ENCODE results near the gene PUM2. TPM values are rescaled to one million over a fixed set of nuclear protein-coding genes. Genes with fewer than 3 reads are reported as not detected.
"Not testable (repeated sequence)": the region's sequence is repeated elsewhere in the genome, so short reads cannot be mapped to it uniquely, and the experiment has no call there.

Gene PUM2
- total RNA-seq, 1 donor = 88.9 TPM

DNA sequence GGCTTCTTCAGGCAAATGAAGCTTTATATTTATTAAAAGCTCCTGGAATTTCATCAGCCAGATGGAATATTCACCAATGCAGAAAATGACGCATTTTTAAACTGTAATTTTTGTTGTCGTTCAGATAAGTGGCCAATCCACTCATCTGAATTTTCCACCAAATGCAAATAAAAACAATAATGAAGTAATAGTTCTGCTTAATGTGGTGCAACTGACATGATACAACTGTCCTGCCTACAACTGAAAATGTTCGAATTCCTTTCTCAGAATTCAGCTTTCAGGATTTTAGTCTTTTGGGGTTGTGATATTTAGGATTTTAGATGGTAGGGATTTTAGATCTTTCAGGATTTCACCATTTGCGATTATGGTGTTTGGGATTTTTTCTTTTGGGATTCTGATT lies 27.1 kb upstream of the PUM2 start:
- no peaks in the 10 kb centered on the region for H3K9me3 ChIP-seq (ENCODE audit: low read depth, low read length)
- no peaks in the 10 kb centered on the region for H3K4me1 ChIP-seq (ENCODE audit: insufficient read depth, low read length)
- H3K27me3 ChIP-seq (ENCODE audit: insufficient read depth, low read length) = no peaks in the 10 kb centered on the region
- no peak overlapping the region for H3K4me3 ChIP-seq (ENCODE audit: low read length)

DNA sequence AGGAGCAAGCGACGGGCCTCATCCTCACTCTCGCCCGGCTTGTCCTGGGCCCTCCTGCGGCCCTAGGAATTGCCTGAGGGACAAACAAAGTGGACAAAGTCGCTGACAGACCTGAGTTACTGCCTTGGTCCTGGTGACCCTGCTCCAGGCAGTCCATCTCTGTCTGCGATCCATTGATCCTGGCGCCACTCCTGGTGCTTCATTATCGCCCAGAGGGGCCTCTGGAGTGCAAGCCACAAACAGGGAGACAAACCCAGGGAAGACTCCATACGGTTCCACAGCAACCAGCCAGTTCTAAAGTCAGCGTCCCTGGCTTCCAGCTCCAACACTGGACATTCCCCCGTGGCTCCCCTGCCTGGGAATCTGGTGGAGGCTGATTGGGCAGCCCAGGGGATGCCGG lies 24.3 kb upstream of the PUM2 start:
- H3K9me3 ChIP-seq (ENCODE audit: low read depth, low read length); H3K27me3 ChIP-seq (ENCODE audit: insufficient read depth, low read length); H3K4me3 ChIP-seq (ENCODE audit: low read length); H3K4me1 ChIP-seq (ENCODE audit: insufficient read depth, low read length): not testable (repeated sequence)

DNA sequence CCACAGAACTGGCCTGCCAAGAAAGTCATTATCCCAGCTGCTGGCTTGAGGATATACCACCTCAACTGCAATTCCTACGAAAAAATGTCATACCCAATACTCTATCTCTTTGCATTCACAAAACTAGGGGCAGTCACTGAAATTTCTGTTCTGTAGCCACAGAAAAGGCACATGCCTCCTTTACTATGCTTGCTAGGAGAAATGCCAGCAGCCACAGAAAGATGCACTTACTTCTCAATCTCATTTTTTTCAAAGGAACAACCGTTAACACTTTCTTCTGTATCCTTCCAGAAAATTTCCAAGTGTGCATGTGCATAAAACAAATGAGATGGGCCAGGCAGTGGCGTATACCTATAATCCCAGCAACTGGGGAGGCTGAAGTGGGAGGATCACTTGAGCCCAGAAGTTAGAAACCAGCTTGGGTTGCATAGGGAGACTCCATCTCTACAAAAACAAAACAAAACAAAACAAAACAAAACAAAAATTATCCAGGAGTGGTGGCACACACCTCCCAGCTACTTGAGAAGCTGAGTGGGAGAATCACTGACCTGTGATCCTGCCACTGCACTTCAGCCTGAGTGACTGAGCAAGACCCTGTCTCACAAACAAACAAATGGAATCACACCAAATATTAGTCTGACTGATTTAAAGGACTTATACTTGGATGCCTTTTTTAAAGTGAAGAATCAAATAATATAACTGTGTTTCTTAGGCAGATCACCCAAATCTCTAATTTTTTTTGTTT lies 22.4 kb upstream of the PUM2 start:
- H3K9me3 ChIP-seq (ENCODE audit: low read depth, low read length) = no peaks in the 10 kb centered on the region
- no peaks in the 10 kb centered on the region for H3K4me1 ChIP-seq (ENCODE audit: insufficient read depth, low read length)
- no peak overlapping the region for H3K4me3 ChIP-seq (ENCODE audit: low read length)
- H3K27me3 ChIP-seq (ENCODE audit: insufficient read depth, low read length) = peaks cover 10% of the 10 kb centered on the region

DNA sequence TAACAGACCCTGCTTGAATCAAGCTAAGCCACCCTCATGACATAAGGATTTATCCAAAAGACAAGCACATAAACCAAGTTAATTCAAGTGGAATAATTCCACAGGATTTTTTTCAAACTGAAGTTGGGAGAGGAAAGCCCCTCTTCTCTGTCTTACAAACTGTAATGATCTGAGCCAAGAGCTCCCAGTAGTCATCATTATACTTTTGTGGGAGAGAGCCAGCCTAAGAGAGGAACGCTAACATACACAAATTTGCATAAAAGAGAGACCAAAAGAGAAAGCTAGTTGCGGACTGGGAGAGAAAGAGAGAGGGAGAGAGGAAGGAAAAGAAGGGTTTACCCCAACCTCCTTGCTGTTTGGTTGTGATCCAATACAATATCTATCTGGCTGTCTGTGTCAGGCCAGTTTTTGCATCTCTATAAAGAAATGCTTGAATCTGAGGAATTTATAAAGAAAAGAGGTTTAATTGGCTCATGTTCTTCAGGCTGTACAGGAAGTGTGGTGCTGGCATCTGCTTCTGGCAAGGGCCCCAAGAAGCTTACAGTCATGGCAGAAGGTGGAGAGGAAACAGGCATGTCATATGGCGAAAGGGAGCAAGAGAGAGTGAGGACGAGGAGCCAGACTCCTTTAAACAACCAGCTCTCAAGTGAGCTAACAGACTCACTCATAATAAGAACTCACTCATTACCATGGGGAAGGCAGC lies 20.8 kb upstream of the PUM2 start:
- no peaks in the 10 kb centered on the region for H3K9me3 ChIP-seq (ENCODE audit: low read depth, low read length)
- no peak overlapping the region for H3K4me3 ChIP-seq (ENCODE audit: low read length)
- H3K4me1 ChIP-seq (ENCODE audit: insufficient read depth, low read length) = no peaks in the 10 kb centered on the region
- peaks cover 10% of the 10 kb centered on the region for H3K27me3 ChIP-seq (ENCODE audit: insufficient read depth, low read length)

DNA sequence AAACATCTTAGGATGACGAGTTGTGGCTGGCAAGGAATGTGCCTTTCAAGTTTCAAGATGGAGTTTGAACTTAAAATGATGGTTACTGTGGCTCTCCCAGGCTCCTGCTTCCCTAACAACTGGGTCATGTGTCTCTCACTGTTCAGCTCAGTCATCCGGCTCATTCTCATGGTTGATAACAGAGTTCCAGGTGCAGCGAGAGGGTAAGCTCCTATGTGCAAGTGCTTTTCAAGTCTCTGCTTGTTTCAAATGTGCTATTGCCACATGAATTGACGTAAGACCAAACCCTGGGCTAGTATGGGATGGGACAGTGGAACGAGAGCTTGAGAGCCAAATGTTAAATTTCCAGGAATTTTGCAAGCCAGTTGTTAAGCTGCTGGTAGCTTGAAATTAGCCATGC lies 19.5 kb upstream of the PUM2 start:
- Histone ChIP-seq H3K4me3 (ENCODE audit: low read length) (no peak overlapping the region), H3K4me1 (ENCODE audit: insufficient read depth, low read length) (peaks cover under 1% of the 10 kb centered on the region), H3K9me3 (ENCODE audit: low read depth, low read length) (no peaks in the 10 kb centered on the region), H3K27me3 (ENCODE audit: insufficient read depth, low read length) (peaks cover 10% of the 10 kb centered on the region)

DNA sequence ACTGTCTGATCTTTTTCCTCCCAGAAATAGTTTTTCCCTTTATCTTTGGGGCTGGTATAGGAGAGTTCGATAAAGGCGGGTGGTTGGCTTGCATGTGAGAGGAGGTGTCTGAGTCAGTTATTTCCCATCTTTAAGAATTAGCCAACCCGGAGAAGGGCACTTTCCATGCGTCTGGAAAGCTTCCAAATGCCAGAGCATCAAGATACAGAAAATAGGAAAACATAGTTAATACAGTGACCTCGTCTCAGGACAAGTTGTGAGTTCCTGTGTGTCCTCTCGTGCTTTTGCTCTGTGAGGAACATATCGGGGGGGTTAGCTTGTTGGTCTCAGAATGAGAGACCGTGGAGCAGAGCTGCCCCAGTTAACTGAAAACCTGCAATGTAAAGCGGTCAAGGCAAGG lies 18.7 kb upstream of the PUM2 start:
- peaks cover 10% of the 10 kb centered on the region for H3K27me3 ChIP-seq (ENCODE audit: insufficient read depth, low read length)
- H3K9me3 ChIP-seq (ENCODE audit: low read depth, low read length) = no peaks in the 10 kb centered on the region
- no peak overlapping the region for H3K4me3 ChIP-seq (ENCODE audit: low read length)
- peaks cover 3% of the 10 kb centered on the region for H3K4me1 ChIP-seq (ENCODE audit: insufficient read depth, low read length)

DNA sequence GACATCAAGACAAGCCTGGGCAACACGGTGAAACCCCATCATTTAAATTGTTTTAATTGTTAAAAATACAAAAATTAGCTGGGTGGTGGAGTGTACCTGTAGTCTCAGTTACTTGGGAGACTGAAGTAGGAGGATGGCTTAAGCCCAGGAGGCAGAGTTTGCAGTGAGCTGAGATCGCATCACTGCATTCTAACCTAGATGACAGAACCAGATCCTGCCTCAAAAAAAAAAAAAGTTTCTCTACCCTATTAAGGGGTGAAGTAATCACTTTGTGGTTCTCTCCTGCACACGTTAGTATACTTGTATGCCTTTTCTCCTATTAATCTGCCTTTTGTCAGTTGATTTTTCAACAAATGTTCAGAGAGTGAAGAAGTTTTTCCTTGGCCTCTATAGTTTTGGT lies 18.1 kb upstream of the PUM2 start:
- Histone ChIP-seq H3K27me3 (ENCODE audit: insufficient read depth, low read length) (peaks cover 10% of the 10 kb centered on the region), H3K9me3 (ENCODE audit: low read depth, low read length) (no peaks in the 10 kb centered on the region), H3K4me1 (ENCODE audit: insufficient read depth, low read length) (peaks cover 3% of the 10 kb centered on the region)

DNA sequence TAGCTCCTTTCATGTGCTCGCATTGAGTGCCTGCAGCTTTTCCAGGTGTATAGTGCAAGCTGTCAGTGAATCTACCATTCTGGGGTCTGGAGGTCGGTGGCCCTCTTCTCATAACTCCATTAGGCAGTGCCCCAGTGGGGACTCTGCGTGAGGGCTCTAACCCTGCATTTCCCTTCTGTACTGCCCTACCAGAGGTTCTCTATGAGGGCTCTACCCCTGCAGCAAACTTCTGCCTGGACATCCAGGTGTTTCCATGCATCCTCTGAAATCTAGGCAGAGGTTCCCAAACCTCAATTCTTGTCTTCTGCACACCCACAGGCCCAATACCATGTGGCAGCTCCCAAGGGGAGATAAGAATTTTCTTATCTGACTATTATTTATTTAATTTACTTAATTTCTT lies 17.3 kb upstream of the PUM2 start:
- H3K4me3 ChIP-seq (ENCODE audit: low read length); H3K9me3 ChIP-seq (ENCODE audit: low read depth, low read length); H3K4me1 ChIP-seq (ENCODE audit: insufficient read depth, low read length): not testable (repeated sequence)
- H3K27me3 ChIP-seq (ENCODE audit: insufficient read depth, low read length) = peaks cover 10% of the 10 kb centered on the region

More for the DNA sequence above, 18.1 kb upstream of the PUM2 start:
- no peak overlapping the region for H3K4me3 ChIP-seq (ENCODE audit: low read length)

DNA sequence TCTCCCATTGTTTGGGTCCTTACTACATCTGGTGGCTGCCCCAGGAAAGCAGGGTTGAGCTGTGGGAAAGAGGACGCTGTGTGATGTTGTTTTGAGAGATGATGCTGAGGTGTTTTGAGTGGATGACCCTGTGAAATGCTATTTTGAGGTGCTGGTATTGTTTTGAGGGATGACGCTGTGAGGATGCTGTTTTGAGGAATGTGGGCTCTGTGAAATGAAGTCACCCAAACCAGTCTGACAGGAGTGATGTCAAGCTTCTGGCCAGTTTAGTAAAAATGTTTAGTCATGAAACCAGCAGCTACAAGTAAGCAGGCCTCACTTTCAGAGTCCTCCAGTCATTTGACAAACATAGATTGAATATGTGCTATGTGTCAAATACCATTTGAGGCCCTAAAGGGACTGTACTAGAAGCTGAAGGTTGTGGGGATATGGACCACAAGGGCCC lies 16.1 kb upstream of the PUM2 start:
- Histone ChIP-seq H3K9me3 (ENCODE audit: low read depth, low read length) (no peaks in the 10 kb centered on the region), H3K4me3 (ENCODE audit: low read length) (no peak overlapping the region), H3K27me3 (ENCODE audit: insufficient read depth, low read length) (peaks cover 7% of the 10 kb centered on the region), H3K4me1 (ENCODE audit: insufficient read depth, low read length) (peaks cover 3% of the 10 kb centered on the region)

DNA sequence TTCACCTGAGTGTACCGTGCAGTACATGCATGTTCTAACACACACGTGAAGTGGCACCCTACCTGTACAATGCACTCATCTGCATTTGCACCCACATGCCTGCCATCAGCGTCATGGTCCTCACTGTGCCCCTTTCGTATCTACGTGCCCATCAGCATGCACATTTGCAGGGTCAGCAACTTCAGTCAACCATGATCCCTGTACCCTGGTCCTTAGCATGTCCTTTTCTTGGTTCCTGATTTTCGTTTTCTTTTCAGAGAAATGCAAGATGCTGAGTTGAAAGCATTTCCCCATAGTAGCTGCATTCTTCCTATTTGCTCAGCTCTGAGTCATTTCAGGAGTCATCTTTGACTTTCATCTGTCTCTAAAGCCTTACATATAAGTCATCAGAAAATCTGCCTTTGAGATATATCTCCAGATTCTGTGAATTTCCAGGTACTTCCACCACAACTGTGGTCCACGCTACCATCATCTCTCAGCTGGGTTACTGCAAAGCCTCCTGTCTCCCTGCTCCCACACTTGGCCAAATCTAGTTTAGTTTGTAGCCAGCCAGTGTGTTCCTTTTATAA lies 14.7 kb upstream of the PUM2 start:
- peaks cover 7% of the 10 kb centered on the region for H3K27me3 ChIP-seq (ENCODE audit: insufficient read depth, low read length)
- H3K4me3 ChIP-seq (ENCODE audit: low read length) = no peak overlapping the region
- H3K4me1 ChIP-seq (ENCODE audit: insufficient read depth, low read length) = peaks cover 3% of the 10 kb centered on the region
- H3K9me3 ChIP-seq (ENCODE audit: low read depth, low read length) = no peaks in the 10 kb centered on the region

DNA sequence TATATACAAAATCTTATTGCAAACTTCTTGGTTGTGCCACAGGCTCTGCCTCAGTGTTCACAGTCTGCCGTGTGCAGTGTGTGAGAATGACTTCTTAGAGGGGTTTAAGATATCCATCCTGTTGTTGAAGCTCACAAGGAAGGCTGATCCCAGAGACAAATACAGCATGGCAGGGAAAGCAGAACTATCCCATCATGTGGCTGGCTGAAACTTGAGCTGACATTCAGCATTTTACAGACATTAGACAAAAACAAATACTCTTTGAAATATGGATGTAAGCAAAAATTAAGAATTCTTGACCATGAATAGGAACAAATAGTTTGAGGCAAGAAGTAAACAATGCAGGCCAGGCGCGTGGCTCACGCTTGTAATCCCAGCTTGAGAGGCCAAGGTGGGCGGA lies 12.9 kb upstream of the PUM2 start:
- H3K4me3 ChIP-seq (ENCODE audit: low read length) = no peak overlapping the region

DNA sequence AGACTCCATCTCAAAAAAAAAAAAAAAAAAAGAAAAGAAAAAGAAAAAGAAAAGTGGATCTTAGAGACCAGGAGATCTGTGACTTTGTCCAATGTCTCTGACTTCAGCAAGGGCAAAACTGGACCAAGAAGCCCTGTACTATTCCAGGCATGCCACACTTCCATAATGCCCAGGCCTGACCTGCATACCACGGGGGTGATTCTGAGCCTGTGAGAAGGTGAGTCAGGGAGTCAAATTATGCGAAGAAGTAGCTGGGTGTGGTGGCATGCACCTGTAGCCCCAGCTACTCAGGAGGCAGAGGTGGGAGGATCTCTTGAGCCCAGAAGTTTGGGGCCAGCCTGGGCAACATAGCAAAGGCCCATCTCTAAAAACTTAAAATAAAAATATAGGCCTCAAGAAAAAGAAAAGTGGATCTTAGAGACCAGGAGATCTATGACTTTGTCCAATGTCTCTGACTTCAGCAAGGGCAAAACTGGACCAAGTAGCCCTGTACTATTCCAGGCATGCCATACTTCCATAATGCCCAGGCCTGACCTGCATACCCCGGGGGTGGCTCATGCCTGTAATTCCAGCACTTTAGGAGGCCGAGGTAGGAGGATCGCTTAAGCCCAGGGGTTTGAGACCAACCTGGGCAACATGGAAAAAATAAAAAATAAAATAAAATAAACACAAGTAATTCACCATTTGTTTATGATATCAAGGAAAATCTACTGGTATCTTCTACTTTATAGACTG lies 12.2 kb upstream of the PUM2 start:
- Histone ChIP-seq H3K4me3 (ENCODE audit: low read length) (no peak overlapping the region), H3K4me1 (ENCODE audit: insufficient read depth, low read length) (peaks cover 5% of the 10 kb centered on the region), H3K27me3 (ENCODE audit: insufficient read depth, low read length) (no peaks in the 10 kb centered on the region), H3K9me3 (ENCODE audit: low read depth, low read length) (no peaks in the 10 kb centered on the region)

More for the DNA sequence above, 12.9 kb upstream of the PUM2 start:
- H3K27me3 ChIP-seq (ENCODE audit: insufficient read depth, low read length) = no peaks in the 10 kb centered on the region
- peaks cover 3% of the 10 kb centered on the region for H3K4me1 ChIP-seq (ENCODE audit: insufficient read depth, low read length)
- no peaks in the 10 kb centered on the region for H3K9me3 ChIP-seq (ENCODE audit: low read depth, low read length)

DNA sequence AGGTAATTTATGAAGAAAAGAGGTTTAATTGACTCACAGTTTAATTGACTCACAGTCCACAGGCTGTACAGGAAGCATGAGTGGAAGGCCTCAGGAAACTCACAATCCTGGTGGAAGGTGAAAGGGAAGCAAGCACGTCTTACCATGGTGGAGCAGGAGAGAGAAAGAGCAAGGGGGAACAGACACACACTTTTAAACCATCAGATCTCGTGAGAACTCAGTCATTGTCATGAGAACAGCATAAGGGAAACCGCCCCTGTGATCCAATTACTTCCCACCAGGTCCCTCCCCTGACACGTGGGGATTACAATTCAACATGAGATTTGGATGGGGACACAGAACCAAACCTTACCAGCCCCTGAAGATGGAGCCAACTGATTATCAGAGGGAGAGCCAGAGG lies 11.2 kb upstream of the PUM2 start:
- peaks cover 10% of the 10 kb centered on the region for H3K4me1 ChIP-seq (ENCODE audit: insufficient read depth, low read length)
- no peaks in the 10 kb centered on the region for H3K27me3 ChIP-seq (ENCODE audit: insufficient read depth, low read length)
- H3K4me3 ChIP-seq (ENCODE audit: low read length) = no peak overlapping the region
- no peaks in the 10 kb centered on the region for H3K9me3 ChIP-seq (ENCODE audit: low read depth, low read length)

DNA sequence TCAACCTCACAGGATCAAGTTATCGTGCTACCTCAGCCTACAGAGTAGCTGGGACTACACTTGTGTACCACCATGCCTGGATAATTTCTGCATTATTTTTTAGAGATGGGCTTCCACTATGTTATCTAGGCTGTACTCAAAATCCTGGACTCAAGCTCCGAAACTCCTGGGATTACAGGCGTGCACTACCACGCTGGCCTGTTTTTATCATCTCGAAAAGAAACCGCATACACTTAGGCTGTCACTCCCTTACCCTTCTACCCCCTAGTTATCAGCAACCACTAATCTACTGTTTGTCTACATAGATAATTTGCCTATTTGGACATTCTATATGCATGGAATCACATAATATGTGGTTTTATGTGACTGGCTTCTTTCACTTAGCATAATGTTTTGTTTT lies 8.5 kb upstream of the PUM2 start:
- Histone ChIP-seq H3K4me3 (ENCODE audit: low read length) (no peak overlapping the region), H3K4me1 (ENCODE audit: insufficient read depth, low read length) (peaks cover 6% of the 10 kb centered on the region), H3K9me3 (ENCODE audit: low read depth, low read length) (no peaks in the 10 kb centered on the region), H3K27me3 (ENCODE audit: insufficient read depth, low read length) (no peaks in the 10 kb centered on the region)

Data from mononuclear cell (primary cell).